Effector CD8-positive, alpha-beta T cell (primary cell): ENCODE measurements around the gene ATXN7L1.

Experiments
- DNase-seq: peaks from one replicate; lab custom pipeline; 2025; lab: John Stamatoyannopoulos, UW

The ATXN7L1 gene

GRCh38 chr7:105778956-105779355, 97.4 kb downstream of the ATXN7L1 start:
- no peak for DNase-seq

- DNase-seq = no peak
Measured at GRCh38 chr7:105776986-105777910, 99.2 kb downstream of the ATXN7L1 start.

- DNase-seq = no peak
Measured at GRCh38 chr7:105776068-105776790, 100.2 kb downstream of the ATXN7L1 start.

DNA sequence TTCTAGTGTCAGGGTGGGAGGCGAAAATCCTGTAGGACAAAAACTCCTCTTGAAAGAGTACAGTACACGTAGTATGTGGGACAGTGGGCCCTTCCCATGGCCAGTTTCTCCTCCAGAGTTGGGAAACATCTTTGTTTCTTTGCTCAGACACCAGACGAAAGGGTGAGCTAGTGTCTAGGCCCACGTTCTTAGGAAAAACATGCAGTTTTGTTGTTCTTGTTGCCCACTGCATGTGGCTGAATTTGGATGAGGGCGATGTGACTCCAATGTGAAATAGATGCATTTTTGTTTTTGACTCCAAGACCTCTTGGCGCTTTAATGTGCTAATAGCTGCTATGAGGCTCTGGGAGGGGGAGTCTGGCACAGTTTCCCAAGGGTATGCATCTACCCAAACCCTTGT, 100.8 kb downstream of the ATXN7L1 start:
- no peak for DNase-seq

GRCh38 chr7:105773030-105773460, 103.4 kb downstream of the ATXN7L1 start:
- DNase-seq = no peak

GRCh38 chr7:105769901-105770628, 106.3 kb downstream of the ATXN7L1 start:
- DNase-seq = no peak

- no peak for DNase-seq
Measured at GRCh38 chr7:105768898-105769507, 107.4 kb downstream of the ATXN7L1 start.

GRCh38 chr7:105768117-105768516, 108.3 kb downstream of the ATXN7L1 start:
- DNase-seq = no peak

- DNase-seq = no peak
Measured at GRCh38 chr7:105766421-105767073, 109.9 kb downstream of the ATXN7L1 start.

DNA sequence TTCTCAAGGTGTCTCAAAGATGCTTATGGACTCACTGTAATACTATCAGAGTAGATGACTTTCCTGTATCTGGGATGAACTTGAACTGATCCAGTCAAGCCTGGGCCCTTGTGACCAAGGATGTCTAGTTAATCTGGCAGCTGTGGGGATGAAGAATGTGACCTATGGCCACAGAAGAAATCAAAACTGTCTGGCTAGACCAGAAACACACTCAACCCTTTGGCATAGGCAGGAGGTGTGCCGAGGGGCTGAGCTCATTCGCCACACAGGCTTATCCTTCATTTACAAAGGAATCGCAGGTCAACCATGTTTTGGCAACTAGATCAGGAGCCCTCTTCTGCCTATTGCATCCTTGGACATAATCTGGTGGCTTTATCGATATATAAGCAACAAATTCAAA, 110.6 kb downstream of the ATXN7L1 start:
- DNase-seq = no peak

DNA sequence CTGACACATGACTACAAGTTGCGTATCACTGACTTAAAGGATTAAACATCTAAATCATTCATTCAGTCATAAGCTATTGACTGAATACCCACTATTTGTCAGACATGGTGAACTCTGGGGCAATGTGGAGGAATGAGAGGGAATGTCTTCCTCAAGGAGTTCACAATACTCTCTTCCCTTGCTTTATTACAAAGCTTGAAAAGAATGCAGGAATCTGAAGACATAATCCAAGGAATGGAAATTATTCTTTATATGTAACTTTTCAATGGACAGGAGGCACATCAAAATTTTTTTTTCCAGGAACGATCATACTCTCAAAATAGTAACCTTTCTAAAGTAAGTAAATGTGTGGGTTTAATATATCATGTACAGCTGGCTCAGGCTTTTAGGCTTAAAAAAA, 111.9 kb downstream of the ATXN7L1 start:
- DNase-seq = no peak

- no peak for DNase-seq
Measured at GRCh38 chr7:105760551-105761447, 115.6 kb downstream of the ATXN7L1 start.

- no peak for DNase-seq
Measured at GRCh38 chr7:105759670-105760550, 116.5 kb downstream of the ATXN7L1 start.

DNA sequence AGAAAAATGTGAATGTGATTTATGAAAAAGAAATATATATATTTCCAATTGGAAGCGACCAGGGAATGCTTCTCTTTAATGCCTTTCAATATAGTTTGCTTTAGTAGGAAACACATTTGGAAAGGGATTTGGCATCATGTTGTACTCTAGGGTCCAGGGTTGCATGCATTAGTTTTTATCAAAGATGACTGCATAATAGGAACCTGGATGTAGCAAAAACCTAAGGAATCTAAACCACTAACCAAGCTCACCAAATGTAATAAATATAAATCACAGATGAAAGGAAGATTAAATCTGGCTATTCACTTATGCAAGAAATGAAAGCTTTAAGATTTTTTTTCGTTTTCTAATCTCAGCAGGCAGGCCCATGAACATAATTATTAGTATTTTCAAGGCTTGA, 120.0 kb downstream of the ATXN7L1 start:
- no peak for DNase-seq

DNA sequence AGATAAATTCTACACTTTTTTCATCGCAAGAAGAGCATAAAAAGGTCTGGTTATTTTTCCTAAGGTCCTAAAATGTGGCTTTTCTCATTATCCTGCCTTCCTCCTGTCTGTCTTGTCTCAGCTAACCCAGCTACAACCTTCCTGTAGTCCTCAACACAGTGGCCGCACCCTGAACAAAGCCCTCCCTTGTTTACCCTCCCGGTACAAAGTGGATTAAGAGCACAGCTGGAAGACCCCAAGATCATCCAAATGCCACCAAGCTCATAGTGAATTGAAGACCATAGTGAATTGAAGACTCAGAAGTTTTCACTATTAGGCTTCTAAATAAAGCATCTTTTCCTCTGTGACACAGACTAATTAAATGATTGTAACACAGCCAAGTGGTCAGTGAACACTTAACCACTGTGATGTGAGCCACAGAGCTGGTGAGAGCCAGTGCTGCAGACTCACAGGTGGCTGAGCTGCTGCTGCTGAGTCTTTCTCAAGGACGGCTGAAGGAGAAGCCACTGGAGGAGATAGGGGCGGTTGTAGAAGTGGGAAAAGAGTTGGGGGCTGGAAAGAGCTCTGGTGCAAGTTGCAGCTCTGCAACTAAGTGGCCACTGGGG, 123.6 kb downstream of the ATXN7L1 start:
- no peak for DNase-seq

DNA sequence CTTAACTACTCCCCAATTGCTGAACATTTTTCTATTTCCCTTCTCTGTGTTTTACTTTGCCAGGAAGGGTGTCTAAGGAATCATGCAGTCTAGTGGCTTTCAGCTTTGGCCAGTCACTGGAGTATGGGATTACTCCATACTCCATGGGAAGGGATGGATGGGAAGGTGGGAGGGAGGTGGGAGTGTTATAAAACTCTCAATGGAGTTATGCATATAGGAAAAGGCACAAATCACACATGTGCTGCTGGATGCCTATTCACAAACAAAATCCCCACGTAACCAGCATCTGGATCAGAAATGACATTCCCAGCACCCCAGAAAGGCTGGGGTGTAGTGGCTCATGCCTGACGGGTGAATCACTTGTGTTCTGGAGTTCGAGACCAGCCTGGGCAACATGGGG, 125.3 kb downstream of the ATXN7L1 start:
- DNase-seq = no peak

GRCh38 chr7:105748701-105749100, 127.7 kb downstream of the ATXN7L1 start:
- no peak for DNase-seq

DNA sequence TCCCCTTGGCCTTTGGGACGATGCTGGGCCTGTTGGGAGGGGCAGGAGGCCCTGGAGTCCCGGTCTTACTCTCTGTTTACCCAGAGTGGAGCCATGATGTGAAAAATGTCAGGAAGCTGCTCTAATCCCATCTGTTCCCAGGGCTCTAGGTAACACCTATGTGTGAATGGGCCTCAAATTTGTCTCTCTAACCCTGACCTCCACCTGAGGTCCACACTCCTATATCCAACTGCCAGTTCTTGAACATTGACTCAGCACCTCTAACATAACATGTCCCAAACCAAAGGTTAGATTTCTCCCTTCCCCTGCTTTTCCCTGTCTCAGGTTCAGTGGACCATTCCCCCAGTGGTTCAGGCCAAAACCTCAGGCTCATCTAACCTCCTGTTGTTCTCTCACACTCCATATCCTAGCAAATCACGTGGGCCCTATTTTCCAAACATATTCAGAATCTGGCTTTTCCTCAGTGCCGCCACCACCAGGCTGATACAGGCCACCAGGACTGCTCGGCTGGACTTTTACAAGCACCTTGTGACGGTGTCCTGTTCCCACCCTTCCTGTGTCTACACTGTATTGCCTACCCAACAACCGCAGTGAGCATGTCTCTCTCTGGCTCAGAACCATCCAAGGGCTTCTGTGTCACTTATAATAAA, 130.6 kb downstream of the ATXN7L1 start:
- no peak for DNase-seq
